SK-N-SH treated with all-trans-retinoic acid at 6 μM for 48 hours (cell line): ENCODE data around the gene HTR3A.

Experiments used
- ATAC-seq: fragments of 200-7000 bp; cut with Tn5 transposase; 3 replicates; pipeline ENCODE4 v1.9.1; 2020; ENCODE audit warnings: mild to moderate bottlenecking, moderate library complexity
- ARNTL ChIP-seq: fragments of 450-650 bp; formaldehyde crosslinking; IDR thresholded peaks from 2 replicates; pipeline ENCODE4 v1.5.0; 2020; ENCODE audit warnings: low read depth, mild to moderate bottlenecking, moderate library complexity, borderline replicate concordance
- BACH2 ChIP-seq: fragments of 250-450 bp; sonication (Bioruptor Pico); IDR thresholded peaks from 2 replicates; pipeline ENCODE4 v1.9.0; 2021; ENCODE audit warnings: mild to moderate bottlenecking, borderline replicate concordance
- CREB5 ChIP-seq: fragments of 250-450 bp; sonication (Bioruptor Pico); IDR thresholded peaks from 2 replicates; pipeline ENCODE4 v1.5.1; 2020; ENCODE audit warnings: low read depth, mild to moderate bottlenecking, moderate library complexity
- CSDC2 ChIP-seq: fragments of 250-450 bp; sonication (Bioruptor Pico); IDR thresholded peaks from 2 replicates; pipeline ENCODE4 v1.5.0; 2020; ENCODE audit warnings: mild to moderate bottlenecking, moderate library complexity
- CSRNP3 ChIP-seq: fragments of 250-450 bp; sonication (Bioruptor Pico); IDR thresholded peaks from 2 replicates; pipeline ENCODE4 v1.5.1; 2021; ENCODE audit warnings: mild to moderate bottlenecking, moderate library complexity
- ESRRG ChIP-seq: fragments of 250-450 bp; sonication (Bioruptor Pico); IDR thresholded peaks from 2 replicates; pipeline ENCODE4 v1.6.1; 2021; ENCODE audit warnings: mild to moderate bottlenecking
- GLIS3 ChIP-seq: fragments of 250-450 bp; sonication (Bioruptor Pico); IDR thresholded peaks from 2 replicates; pipeline ENCODE4 v1.5.0; 2020; ENCODE audit warnings: mild to moderate bottlenecking, moderate library complexity
- ISL1 ChIP-seq: fragments of 250-450 bp; sonication (Bioruptor Pico); IDR thresholded peaks from 2 replicates; pipeline ENCODE4 v2.1.2; 2022; ENCODE audit warnings: mild to moderate bottlenecking, moderate library complexity
- OSR1 ChIP-seq: fragments of 250-450 bp; sonication (Bioruptor Pico); IDR thresholded peaks from 2 replicates; pipeline ENCODE4 v1.8.0; 2022; ENCODE audit warnings: moderate library complexity, mild to moderate bottlenecking, inconsistent platforms
- POU6F1 ChIP-seq: fragments of 250-450 bp; sonication (Bioruptor Pico); IDR thresholded peaks from 2 replicates; pipeline ENCODE4 v1.8.0; 2021; ENCODE audit warnings: low read depth, mild to moderate bottlenecking, moderate library complexity, borderline replicate concordance
- PPARA ChIP-seq: fragments of 250-450 bp; sonication (Bioruptor Pico); IDR thresholded peaks from 2 replicates; pipeline ENCODE4 v1.5.0; 2020; ENCODE audit warnings: mild to moderate bottlenecking, borderline replicate concordance
- RARB ChIP-seq: fragments of 250-450 bp; sonication (Bioruptor Pico); IDR thresholded peaks from 2 replicates; pipeline ENCODE4 v1.8.0; 2021; ENCODE audit warnings: mild to moderate bottlenecking, moderate library complexity
- SNAI2 ChIP-seq: fragments of 250-450 bp; sonication (Bioruptor Pico); IDR thresholded peaks from 2 replicates; pipeline ENCODE4 v1.5.0; 2020; ENCODE audit warnings: mild to moderate bottlenecking, moderate library complexity
- TCF4 ChIP-seq: fragments of 250-450 bp; sonication (Bioruptor Pico); IDR thresholded peaks from 2 replicates; pipeline ENCODE4 v1.8.0; 2021; ENCODE audit warnings: mild to moderate bottlenecking, moderate library complexity, borderline replicate concordance
- TOX ChIP-seq: fragments of 250-450 bp; sonication (Bioruptor Pico); IDR thresholded peaks from 2 replicates; pipeline ENCODE4 v1.8.0; 2021; ENCODE audit warnings: mild to moderate bottlenecking, moderate library complexity, borderline replicate concordance
- TSHZ2 ChIP-seq: fragments of 250-450 bp; sonication (Bioruptor Pico); IDR thresholded peaks from 2 replicates; pipeline ENCODE4 v1.5.0; 2020; ENCODE audit warnings: mild to moderate bottlenecking, moderate library complexity
- ZC3H10 ChIP-seq: fragments of 250-450 bp; sonication (Bioruptor Pico); IDR thresholded peaks from 2 replicates; pipeline ENCODE4 v1.5.1; 2021; ENCODE audit warnings: mild to moderate bottlenecking, moderate library complexity
- ZFP3 ChIP-seq: fragments of 250-450 bp; sonication (Bioruptor Pico); IDR thresholded peaks from 2 replicates; pipeline ENCODE4 v1.5.0; 2020; ENCODE audit warnings: mild to moderate bottlenecking, moderate library complexity
- ZFP30 ChIP-seq: fragments of 450-650 bp; formaldehyde crosslinking; IDR thresholded peaks from 2 replicates; pipeline ENCODE4 v1.5.0; 2022; ENCODE audit warnings: mild to moderate bottlenecking, moderate library complexity
- ZNF565 ChIP-seq: fragments of 450-650 bp; formaldehyde crosslinking; conservative IDR thresholded peaks from 2 replicates; pipeline ENCODE4 v1.5.0; 2020; ENCODE audit warnings: low read depth, mild to moderate bottlenecking, moderate library complexity
- ZNF70 ChIP-seq: fragments of 450-650 bp; formaldehyde crosslinking; IDR thresholded peaks from 2 replicates; pipeline ENCODE4 v1.5.0; 2020; ENCODE audit warnings: mild to moderate bottlenecking, moderate library complexity
- ZNF8 ChIP-seq: fragments of 450-650 bp; formaldehyde crosslinking; IDR thresholded peaks from 2 replicates; pipeline ENCODE4 v1.5.0; 2020; ENCODE audit warnings: mild to moderate bottlenecking, moderate library complexity
- TF ChIP-seq, protein P1 (sequence below): fragments of 250-450 bp; sonication (Bioruptor Pico); IDR thresholded peaks from 2 replicates; pipeline ENCODE4 v1.8.0; 2020; ENCODE audit warnings: mild to moderate bottlenecking, moderate library complexity, borderline replicate concordance

Gene HTR3A

GRCh38 chr11:113947994-113948393, 26.9 kb upstream of the HTR3A start (continued):
- TF ChIP-seq TSHZ2 (CRISPR knock-in tag) (no peak), OSR1 (CRISPR knock-in tag) (no peak)
- TF ChIP-seq, all 23 proteins: peak for 0

- no peak for ATAC-seq
- TF ChIP-seq SNAI2 (CRISPR knock-in tag), result no peak
- TF ChIP-seq ZFP30 (CRISPR knock-in tag), result no peak
- TF ChIP-seq RARB (CRISPR knock-in tag), result no peak
- no peak for TF ChIP-seq ZNF565
These were observed 25.0 kb upstream of the HTR3A start for GRCh38 chr11:113949891-113950290.

DNA sequence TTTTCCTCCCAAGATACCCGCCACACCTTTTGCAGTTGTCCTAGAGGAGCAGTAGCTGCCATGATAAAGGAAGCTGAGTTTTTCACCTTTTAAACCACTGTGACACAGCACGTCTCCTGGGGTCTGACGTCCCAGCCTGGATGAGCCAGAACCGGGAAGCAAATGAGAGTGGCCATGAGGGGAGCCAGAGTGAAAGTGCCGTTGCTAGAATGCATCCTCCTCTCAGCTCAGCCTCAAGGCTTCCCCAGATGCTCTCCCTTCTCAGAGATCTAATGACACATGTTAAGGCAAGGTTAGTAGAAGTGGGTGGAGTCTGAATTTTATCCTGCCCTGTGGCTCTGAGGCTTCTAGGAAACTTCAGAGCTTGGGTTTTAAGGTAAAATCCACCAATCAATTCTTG, 23.4 kb upstream of the HTR3A start:
- no peak for ATAC-seq
- TF ChIP-seq SNAI2 (CRISPR knock-in tag), result no peak
- no peak for TF ChIP-seq ARNTL (CRISPR knock-in tag)
- TF ChIP-seq, protein P1, sequence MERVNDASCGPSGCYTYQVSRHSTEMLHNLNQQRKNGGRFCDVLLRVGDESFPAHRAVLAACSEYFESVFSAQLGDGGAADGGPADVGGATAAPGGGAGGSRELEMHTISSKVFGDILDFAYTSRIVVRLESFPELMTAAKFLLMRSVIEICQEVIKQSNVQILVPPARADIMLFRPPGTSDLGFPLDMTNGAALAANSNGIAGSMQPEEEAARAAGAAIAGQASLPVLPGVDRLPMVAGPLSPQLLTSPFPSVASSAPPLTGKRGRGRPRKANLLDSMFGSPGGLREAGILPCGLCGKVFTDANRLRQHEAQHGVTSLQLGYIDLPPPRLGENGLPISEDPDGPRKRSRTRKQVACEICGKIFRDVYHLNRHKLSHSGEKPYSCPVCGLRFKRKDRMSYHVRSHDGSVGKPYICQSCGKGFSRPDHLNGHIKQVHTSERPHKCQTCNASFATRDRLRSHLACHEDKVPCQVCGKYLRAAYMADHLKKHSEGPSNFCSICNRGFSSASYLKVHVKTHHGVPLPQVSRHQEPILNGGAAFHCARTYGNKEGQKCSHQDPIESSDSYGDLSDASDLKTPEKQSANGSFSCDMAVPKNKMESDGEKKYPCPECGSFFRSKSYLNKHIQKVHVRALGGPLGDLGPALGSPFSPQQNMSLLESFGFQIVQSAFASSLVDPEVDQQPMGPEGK (CRISPR knock-in tag), result no peak
- no peak for TF ChIP-seq GLIS3 (CRISPR knock-in tag)
- TF ChIP-seq ISL1 (CRISPR knock-in tag), result no peak
- no peak for TF ChIP-seq ZNF565
- no peak for TF ChIP-seq ZNF8
- TF ChIP-seq ZFP30 (CRISPR knock-in tag), result no peak
- no peak for TF ChIP-seq ZNF70 (CRISPR knock-in tag)
- TF ChIP-seq ZFP3 (CRISPR knock-in tag), result no peak
- no peak for TF ChIP-seq OSR1 (CRISPR knock-in tag)
- no peak for TF ChIP-seq ZC3H10 (CRISPR knock-in tag)
- TF ChIP-seq TOX, result no peak
- no peak for TF ChIP-seq CREB5
- TF ChIP-seq, all 23 proteins: peak for 0

DNA sequence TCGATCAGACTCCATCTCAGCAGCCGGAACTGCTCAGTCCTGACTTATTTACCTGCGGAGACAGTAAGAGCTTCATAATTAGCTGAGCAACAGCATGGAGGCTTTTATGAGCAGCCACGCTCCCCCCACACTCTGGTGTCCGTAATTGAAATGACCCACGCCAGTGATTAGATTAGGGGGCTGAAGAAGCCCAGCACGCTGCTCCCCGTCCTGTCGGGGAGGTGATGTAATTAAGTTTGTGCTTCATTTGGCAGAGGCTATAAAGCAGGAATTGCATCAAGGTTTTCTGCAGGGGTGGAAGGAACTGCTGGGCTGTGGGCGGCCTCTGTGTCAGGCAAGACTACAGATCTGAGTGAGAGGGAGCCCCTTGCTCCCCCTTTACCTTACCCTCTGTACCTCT, 22.8 kb upstream of the HTR3A start:
- ATAC-seq, result no peak
- no peak for TF ChIP-seq TCF4 (CRISPR knock-in tag)
- TF ChIP-seq OSR1 (CRISPR knock-in tag), result no peak
- no peak for TF ChIP-seq RARB (CRISPR knock-in tag)
- TF ChIP-seq TOX, result no peak
- TF ChIP-seq CSDC2 (CRISPR knock-in tag), result no peak
- no peak for TF ChIP-seq ZFP3 (CRISPR knock-in tag)
- no peak for TF ChIP-seq ZNF70 (CRISPR knock-in tag)
- no peak for TF ChIP-seq CSRNP3 (CRISPR knock-in tag)
- TF ChIP-seq GLIS3 (CRISPR knock-in tag), result no peak
- TF ChIP-seq ARNTL (CRISPR knock-in tag), result no peak
- TF ChIP-seq BACH2, result no peak
- TF ChIP-seq ISL1 (CRISPR knock-in tag), result no peak
- no peak for TF ChIP-seq CREB5
- TF ChIP-seq ZC3H10 (CRISPR knock-in tag), result no peak
- no peak for TF ChIP-seq ZNF8
- TF ChIP-seq ESRRG (CRISPR knock-in tag), result no peak
- no peak for TF ChIP-seq POU6F1 (CRISPR knock-in tag)
- TF ChIP-seq ZFP30 (CRISPR knock-in tag), result no peak
- no peak for TF ChIP-seq PPARA (CRISPR knock-in tag)
- TF ChIP-seq SNAI2 (CRISPR knock-in tag), result no peak
